Activated B cell treated with CpG ODN at 0.5 μM for 24 hours (primary cell): ENCODE measurements around the gene FOXP1. TPM values are rescaled to one million over a fixed set of nuclear protein-coding genes. Genes with fewer than 3 reads are reported as not detected.

Source experiments
- ATAC-seq: fragments of 200-7000 bp; cut with Tn5 transposase; one replicate; pipeline ENCODE4 v1.10.0; 2021; ENCODE audit warnings: low read depth, mild to moderate bottlenecking, moderate library complexity
- CTCF ChIA-PET: fragments of 350-600 bp; sonication (Branson Sonifier 250); formaldehyde crosslinking; loops from one replicate; lab custom pipeline; 2021; ENCODE audit warnings: antibody characterized with exemption; lab: Charles Lee
- POLR2A ChIA-PET: fragments of 350-600 bp; sonication (Branson Sonifier 250); formaldehyde crosslinking; loops from one replicate; lab custom pipeline; 2021; ENCODE audit warnings: antibody characterized with exemption; lab: Charles Lee
- DNase-seq: peaks from one replicate; pipeline ENCODE4 v3.0.0; 2022
- H3K27ac Mint-ChIP-seq: one replicate; pipeline ENCODE4 v1.8.0; 2020; ENCODE audit warnings: mixed read lengths
- H3K27me3 Mint-ChIP-seq: one replicate; pipeline ENCODE4 v1.8.0; 2021; ENCODE audit warnings: mixed read lengths
- H3K36me3 Mint-ChIP-seq: one replicate; pipeline ENCODE4 v1.8.0; 2021; ENCODE audit warnings: low read depth, mixed read lengths
- H3K4me1 Mint-ChIP-seq: one replicate; pipeline ENCODE4 v1.8.0; 2021; ENCODE audit warnings: mixed read lengths
- H3K4me3 Mint-ChIP-seq: one replicate; pipeline ENCODE4 v1.8.0; 2020; ENCODE audit warnings: mild to moderate bottlenecking, mixed read lengths
- H3K9me3 Mint-ChIP-seq: one replicate; pipeline ENCODE4 v1.8.0; 2020; ENCODE audit warnings: mixed read lengths
- CTCF ChIP-seq: fragments of 200-600 bp; IDR thresholded peaks from one replicate; pipeline ENCODE4 v1.8.0; 2022; ENCODE audit warnings: antibody characterized with exemption, mild to moderate bottlenecking
- intact Hi-C: fragments of 100-400 bp; cut with micrococcal nuclease; formaldehyde crosslinking; loops from one replicate; pipeline ENCODE4 v1.15.1; 2024
- total RNA-seq: library from RNA; stranded (reverse); gene quantifications from 2 replicates; pipeline ENCODE4 v1.2.3, GENCODE V29; 2022

Gene FOXP1
- total RNA-seq, 1 donor from 2014 or later, result 563 TPM

DNA sequence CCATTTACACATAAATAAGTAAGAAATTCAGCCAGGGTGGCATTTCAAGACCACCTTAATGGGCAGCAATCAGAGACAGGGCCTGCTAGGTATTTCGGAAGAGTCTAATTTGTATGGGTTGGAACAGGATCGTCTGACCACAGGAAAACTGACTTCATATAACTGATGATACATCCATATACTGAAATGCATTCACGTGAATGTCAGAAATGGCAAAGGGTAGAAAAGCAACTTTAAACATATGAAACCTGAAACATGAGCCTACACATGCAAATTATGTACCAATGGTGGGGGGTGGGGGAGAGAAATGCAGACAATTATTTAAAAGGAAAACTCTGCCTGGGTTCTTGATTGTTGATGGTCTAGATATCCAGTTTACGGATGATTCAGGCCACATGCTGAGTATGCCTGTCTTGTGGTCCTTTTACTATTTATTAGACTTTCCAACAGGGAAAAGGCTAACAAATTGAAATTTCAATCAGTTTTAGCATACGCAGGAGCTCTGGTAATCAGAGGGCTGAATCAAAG, 582.2 kb downstream of the FOXP1 start:
- peaks cover 39% of the 10 kb centered on the region for H3K4me1 Mint-ChIP-seq
- no peak overlapping the region for H3K4me3 Mint-ChIP-seq
- H3K27ac Mint-ChIP-seq, result no peak overlapping the region
- ChIA-PET POLR2A (no interaction called here), CTCF (interaction anchor here (1.3 kb wide), 1 partner anchor 8 kb away, joined by 3 read pairs; no protein-coding TSS in a partner anchor)
- TF ChIP-seq CTCF, result no peak
- DNase-seq (no peak), ATAC-seq (no peak)
- H3K36me3 Mint-ChIP-seq, result peaks cover 82% of the 10 kb centered on the region
- intact Hi-C loops, result loop anchor here (10.0 kb wide), 1 partner anchor 447 kb away; no protein-coding TSS in a partner anchor
- no peaks in the 10 kb centered on the region for H3K27me3 Mint-ChIP-seq
- no peaks in the 10 kb centered on the region for H3K9me3 Mint-ChIP-seq

DNA sequence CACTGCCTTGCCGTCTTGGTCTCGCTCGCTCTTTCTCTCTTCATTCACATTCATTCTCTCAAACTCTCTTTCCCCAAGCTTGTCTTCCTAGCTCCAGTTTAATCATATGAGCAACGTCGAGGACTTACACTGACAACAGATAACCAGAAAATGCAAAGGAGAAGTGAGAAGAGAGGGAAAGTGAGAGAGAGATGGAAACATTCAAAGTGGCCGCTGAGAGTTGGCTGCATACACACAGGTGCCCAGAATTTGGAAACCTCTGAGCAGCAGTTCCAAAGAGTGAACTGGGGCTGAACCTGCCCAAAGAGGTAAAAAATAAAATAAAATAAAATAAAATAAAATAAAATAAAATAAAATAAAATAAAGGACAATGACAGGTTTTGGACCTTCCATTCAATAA, 583.0 kb downstream of the FOXP1 start:
- Mint-ChIP-seq H3K4me1 (peaks cover 35% of the 10 kb centered on the region), H3K36me3 (peaks cover 85% of the 10 kb centered on the region)

DNA sequence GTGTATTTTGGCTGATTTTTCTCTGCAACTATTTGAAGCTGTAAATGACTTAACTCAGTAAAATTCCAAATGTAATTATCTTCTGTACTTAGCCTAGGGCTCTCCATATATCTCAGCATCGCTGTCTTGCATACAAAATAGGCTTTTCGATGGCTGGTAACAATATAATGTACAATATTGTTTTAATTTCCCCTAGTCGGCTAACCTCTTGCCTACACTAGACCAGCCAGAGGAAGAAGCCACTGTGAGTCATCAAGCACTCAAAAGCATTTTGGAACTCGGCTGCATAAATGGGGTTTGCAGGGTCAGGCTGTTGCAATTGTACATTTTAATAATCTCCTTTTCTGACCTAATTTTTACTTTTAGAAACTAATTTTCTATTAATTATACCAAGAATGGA, 583.8 kb downstream of the FOXP1 start:
- intact Hi-C loops, result loop anchor here (10.0 kb wide), 1 partner anchor 445 kb away; no protein-coding TSS in a partner anchor
- ChIA-PET POLR2A (no interaction called here), CTCF (no interaction called here)
- peaks cover 91% of the 10 kb centered on the region for H3K36me3 Mint-ChIP-seq
- no peaks in the 10 kb centered on the region for H3K27me3 Mint-ChIP-seq
- no peaks in the 10 kb centered on the region for H3K9me3 Mint-ChIP-seq
- peak overlapping the region; percentile 50 for H3K27ac Mint-ChIP-seq
- DNase-seq (no peak), ATAC-seq (no peak)
- peaks cover 33% of the 10 kb centered on the region for H3K4me1 Mint-ChIP-seq
- H3K4me3 Mint-ChIP-seq, result no peak overlapping the region
- no peak for TF ChIP-seq CTCF

More for the DNA sequence above, 583.0 kb downstream of the FOXP1 start:
- Mint-ChIP-seq H3K4me3 (no peak overlapping the region), H3K9me3 (no peaks in the 10 kb centered on the region), H3K27me3 (no peaks in the 10 kb centered on the region), H3K27ac (no peak overlapping the region)
- CTCF ChIA-PET, result interaction anchor here (1.3 kb wide), 1 partner anchor 9 kb away, joined by 3 read pairs; no protein-coding TSS in a partner anchor
- intact Hi-C loops, result loop anchor here (10.0 kb wide), 1 partner anchor 446 kb away; no protein-coding TSS in a partner anchor
- ATAC-seq (no peak), DNase-seq (no peak)
- no peak for TF ChIP-seq CTCF
- POLR2A ChIA-PET, result no interaction called here

- no peak for DNase-seq
- POLR2A ChIA-PET, result no interaction called here
- H3K27ac Mint-ChIP-seq, result no peak overlapping the region
Measured at GRCh38 chr3:70996082-70996481, 587.4 kb downstream of the FOXP1 start.

More at GRCh38 chr3:70996082-70996481, 587.4 kb downstream of the FOXP1 start:
- Mint-ChIP-seq H3K27me3 (no peaks in the 10 kb centered on the region), H3K9me3 (no peaks in the 10 kb centered on the region), H3K36me3 (peaks cover 97% of the 10 kb centered on the region), H3K4me3 (no peak overlapping the region), H3K4me1 (peaks cover 18% of the 10 kb centered on the region)
- CTCF ChIA-PET, result interaction anchor here (1.1 kb wide), 1 partner anchor 446 kb away, joined by 3 read pairs; no protein-coding TSS in a partner anchor
- intact Hi-C loops, result no loop called here
- no peak for TF ChIP-seq CTCF
- ATAC-seq, result no peak
